UCSD-AML1 (cell line): Measurements from ENCODE around the gene CHAF1B.

Experiments used
- DNase-seq: peaks from one replicate; lab custom pipeline; 2025; ENCODE audit not compliant: unreplicated experiment; lab: John Stamatoyannopoulos, UW

CHAF1B gene

GRCh38 chr21:36425286-36425685, 40.1 kb downstream of the CHAF1B start:
- no peak for DNase-seq

GRCh38 chr21:36427502-36427901, 42.3 kb downstream of the CHAF1B start:
- no peak for DNase-seq

DNA sequence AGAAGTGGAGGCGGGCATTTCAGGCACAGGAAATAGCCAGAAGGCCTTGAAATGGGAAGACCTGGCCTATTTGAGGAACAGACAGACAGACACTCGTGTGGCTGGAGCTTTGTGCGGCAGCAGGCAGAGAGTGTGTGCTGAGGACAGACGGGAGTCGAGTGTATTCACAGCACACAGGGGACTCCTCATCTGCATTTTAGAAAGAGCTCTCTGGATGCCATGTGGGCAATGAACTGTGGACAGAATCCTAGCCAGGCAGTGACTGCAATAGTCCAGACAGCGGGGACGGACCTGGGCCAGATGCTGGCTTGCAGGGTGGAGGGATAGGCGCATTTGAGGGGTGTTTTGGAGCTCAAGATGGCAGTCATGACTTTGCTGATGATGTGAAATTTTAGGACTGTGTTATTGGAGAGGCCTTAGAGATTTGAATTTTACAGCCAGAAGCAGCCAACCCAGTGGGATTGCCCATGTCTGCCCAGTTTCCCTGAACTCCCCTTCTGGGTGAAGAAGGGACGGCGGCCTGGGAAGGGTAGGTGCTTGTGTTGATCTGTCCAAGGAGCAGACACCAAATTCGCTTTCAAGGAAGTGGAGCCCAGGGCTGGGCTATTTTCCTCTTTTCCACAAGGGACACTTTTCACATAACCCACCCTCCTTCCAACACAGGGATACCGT, 43.7 kb downstream of the CHAF1B start:
- no peak for DNase-seq

- DNase-seq = peak; percentile 83
Measured at GRCh38 chr21:36429947-36430546, 44.9 kb downstream of the CHAF1B start.

DNA sequence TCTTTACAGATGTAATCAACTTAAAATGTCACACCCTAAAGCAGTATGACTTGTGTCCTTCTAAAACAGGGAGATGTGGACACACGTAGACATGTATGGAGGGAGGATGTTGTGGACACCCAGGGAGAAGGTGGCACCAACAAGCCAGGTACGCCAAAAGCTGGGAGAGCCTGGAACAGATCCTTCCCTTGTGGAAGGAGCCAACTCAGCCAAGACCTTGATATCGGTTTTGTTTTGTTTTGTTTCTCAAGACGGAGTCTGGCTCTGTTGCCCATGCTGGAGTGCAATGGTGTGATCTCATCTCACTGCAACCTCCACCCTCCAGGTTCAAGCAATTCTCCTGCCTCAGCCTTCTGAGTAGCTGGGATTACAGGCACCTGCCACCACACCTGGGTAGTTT, 45.6 kb downstream of the CHAF1B start:
- no peak for DNase-seq

GRCh38 chr21:36431252-36431651, 46.1 kb downstream of the CHAF1B start:
- DNase-seq = no peak

DNA sequence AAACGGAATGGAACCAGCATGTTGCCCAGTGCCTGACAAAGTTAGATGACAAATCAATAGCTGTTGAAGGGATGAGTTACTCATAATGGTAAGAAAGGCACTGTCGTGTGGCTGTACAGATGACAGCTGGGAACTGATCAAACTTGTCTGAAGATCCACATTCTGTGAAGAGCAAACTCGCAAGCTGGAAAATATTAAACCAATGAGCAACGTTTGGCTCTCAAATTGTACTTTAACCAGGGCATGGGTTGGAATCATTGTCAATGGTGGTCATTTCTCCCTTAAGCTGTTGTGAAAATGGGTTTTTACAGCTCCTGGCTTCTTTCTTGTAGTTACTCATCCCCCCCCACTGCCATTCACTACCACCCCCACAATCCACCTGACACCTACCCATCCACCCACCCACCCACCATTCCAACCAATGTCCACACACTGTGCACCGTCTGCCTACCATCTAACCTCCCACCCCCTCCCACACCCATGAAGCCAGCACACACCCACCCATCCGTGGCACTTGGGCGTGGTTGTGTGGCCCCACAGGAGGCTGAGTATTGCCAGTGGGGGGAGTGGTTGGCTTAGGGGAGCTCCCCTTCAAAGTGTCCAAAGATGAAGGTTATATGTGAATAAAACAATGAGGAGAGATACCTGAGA, 48.0 kb downstream of the CHAF1B start:
- no peak for DNase-seq

GRCh38 chr21:36434144-36434543, 49.0 kb downstream of the CHAF1B start:
- DNase-seq = no peak

GRCh38 chr21:36436829-36437744, 51.9 kb downstream of the CHAF1B start:
- no peak for DNase-seq

DNA sequence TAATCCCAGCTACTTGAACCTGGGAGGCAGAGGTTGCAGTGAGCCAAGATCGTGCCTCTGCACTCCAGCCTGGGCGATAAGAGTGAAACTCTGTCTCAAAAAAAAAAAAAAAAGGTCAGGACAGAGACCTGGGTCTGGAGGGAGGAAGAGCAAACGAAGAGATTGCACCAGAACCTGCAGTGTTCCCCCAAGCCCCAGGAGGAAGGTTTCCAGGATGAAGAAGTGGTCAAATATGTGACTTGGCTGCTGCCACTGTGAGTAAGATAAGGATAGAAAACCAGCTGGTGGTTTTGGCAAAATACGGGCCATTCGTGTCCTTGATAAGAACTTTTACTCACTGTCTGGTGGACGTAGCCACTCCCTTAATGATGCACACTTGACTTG, 52.5 kb downstream of the CHAF1B start:
- DNase-seq = no peak

GRCh38 chr21:36441715-36442114, 56.5 kb downstream of the CHAF1B start:
- no peak for DNase-seq

DNA sequence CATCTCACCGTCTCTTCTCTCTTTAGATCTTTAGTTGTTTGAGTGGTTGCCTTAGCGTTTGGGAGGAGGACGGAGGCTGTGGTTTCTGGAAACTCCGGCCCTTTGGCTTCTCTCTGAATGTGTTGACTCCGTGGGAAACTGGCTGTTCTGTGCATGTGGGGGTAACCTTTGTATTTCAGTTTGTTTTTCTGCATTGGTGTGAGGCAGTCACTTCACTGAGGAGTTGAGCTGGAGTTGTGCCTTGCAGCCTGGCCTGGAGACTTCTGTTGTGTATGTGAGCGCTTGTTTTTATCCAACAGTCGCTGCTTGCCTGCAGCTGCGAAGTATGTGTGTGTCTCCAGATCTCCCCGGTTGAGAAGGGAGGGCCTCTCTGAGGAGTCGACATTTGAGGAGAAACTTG, 61.1 kb downstream of the CHAF1B start:
- no peak for DNase-seq

DNA sequence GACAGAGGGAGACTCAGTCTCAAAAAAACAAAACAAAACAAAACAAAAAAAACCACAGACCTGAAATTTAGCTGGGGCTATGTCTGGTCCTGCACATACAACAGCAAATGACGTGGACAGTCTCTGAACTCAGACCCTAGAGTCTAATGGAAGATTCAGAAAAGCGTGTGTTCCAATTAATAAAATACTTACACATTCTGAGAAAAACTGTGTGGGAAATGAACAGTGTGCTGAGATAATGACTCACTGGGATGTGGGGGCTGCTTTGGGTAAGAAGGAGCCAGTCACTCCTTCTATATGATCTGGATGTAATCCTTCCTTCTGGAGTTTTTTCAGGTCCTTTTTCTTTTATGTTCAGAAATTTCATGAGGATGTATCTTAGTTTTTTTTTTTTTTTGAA, 65.3 kb downstream of the CHAF1B start:
- DNase-seq = no peak

DNA sequence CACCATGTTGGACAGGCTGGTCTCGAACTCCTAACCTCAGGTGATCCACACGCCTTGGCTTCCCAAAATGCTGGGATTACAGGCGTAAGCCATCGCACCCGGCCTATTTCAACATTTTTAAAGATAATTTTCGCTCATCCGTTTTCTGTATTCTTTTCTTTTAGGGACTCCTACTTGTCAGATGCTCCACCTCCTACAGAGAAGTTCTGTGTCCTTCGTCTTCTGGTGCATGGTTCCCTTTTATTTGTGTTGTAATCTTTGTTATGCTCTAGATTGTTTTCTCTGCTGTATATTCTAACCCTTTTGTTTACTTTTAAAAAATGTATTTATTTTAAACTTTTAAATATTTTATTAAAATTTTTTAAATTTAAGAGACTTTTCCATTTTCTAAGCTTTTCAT, 66.3 kb downstream of the CHAF1B start:
- DNase-seq = no peak

DNA sequence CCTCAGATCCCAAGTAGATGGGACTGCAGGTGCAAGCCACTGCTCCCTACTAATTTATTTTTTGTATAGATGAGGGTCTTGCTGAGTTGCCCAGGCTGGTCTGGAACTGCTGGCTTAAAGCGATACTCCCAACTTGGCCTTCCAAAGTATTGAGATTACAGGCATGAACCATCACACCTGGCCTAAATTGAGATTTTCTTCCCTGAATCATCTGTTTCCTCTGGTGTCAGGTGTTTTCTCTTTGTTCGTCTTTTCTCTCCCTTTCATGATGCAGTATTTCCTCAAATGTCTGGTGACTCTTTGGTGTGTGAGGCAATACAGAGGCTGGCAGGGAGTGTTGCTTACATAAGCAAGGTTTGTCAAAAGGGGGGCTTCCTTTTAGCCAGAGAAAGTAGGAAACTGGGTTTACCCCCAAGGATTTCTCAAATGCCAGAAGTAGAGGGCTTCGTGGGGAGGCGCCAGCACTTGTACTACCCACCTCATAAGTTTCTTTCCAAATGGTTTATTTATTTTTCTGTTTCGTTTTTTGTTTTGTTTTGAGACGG, 67.2 kb downstream of the CHAF1B start:
- DNase-seq = no peak

- no peak for DNase-seq
Measured at GRCh38 chr21:36454093-36454531, 68.9 kb downstream of the CHAF1B start.

DNA sequence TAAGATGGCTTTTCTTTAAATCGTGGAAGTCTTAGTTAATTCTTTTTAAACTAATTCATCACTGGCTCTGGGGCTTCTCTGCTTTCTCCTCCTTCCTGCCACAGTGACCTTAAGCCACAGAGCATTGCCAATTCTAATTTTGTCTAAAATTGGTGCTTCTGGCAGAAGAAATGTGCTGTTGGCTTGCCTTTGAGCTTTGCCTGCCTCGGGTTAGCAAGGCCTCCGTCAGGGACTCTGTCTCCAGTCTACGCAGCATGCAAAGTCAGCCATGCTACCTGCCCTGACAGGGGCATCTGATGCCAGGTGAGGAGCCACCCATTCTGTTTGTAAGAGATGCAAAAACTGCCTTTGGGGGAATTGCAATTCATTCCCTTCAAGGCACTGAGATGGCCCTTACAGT, 69.5 kb downstream of the CHAF1B start:
- DNase-seq = no peak

DNA sequence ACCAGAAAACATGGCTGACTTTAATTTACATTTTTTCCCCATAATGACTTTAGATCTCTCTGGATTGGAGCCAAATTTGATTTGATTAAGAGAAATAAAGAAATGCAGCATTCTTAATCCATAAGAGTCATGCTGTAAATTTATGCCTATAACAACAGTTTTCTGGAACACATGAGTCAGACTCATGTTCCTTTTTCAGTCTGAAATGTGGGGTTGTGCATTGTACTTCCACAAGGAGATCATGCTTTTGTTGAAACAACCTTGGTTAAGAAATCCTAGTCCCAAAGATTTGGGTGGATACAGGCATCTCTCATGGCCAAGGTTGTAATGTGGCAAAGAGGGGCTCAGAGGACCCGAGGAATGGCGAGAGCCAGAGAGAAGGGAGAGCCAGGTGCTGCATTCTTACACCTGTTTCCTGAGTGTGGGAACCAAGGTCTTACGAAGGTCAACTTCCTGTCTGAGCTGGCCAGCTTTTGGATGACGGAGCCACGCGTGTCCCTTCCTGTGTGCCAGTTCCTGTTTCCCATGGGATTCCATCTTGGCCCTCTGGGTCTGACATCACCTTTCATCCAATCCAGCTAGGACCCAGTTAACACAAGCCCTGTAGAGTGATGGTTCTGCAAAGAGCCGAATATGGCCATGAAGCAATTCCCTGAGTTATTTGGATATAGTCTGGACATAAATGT, 71.7 kb downstream of the CHAF1B start:
- DNase-seq = no peak

- no peak for DNase-seq
Measured at GRCh38 chr21:36459098-36459497, 73.9 kb downstream of the CHAF1B start.

GRCh38 chr21:36460866-36461265, 75.7 kb downstream of the CHAF1B start:
- DNase-seq = no peak
